HEK293 (cell line): ENCODE results near the gene NAA16.

ENCODE experiments used
- CTCF ChIA-PET: fragments of 350-600 bp; formaldehyde crosslinking; extraction: SDS; loops from one replicate; lab custom pipeline; 2021; ENCODE audit warnings: antibody characterized with exemption; lab: Yijun Ruan, JAX
- POLR2A ChIA-PET: fragments of 300-600 bp; formaldehyde crosslinking; extraction: SDS; loops from one replicate; lab custom pipeline; 2020; ENCODE audit warnings: antibody characterized with exemption, inconsistent platforms; lab: Yijun Ruan, JAX
- H3K27ac ChIP-seq: fragments of 200-500 bp; sonication (Bioruptor generic); 2 replicates; pipeline ENCODE4 v1.5.1; 2014; ENCODE audit warnings: low read depth, low read length, control low read depth, inconsistent platforms; ENCODE audit errors: extremely low read depth
- H3K36me3 ChIP-seq, 2 experiments: fragments of 200-500 bp in 1 of 2; sonication (Bioruptor generic) in 1 of 2; 1 replicate in 1 of 2; 2 replicates in 1 of 2; pipeline ENCODE4 v1.5.1; 2014 to 2017; ENCODE audit warnings: inconsistent platforms in 2 of 2, low read length in 2 of 2; ENCODE audit not compliant: control insufficient read depth in 2 of 2, insufficient read depth in 1 of 2
- H3K4me1 ChIP-seq: fragments of 200-500 bp; sonication (Bioruptor generic); 2 replicates; pipeline ENCODE4 v1.5.1; 2014; ENCODE audit warnings: mild to moderate bottlenecking, low read length, inconsistent platforms; ENCODE audit not compliant: control insufficient read depth, insufficient read depth
- H3K4me3 ChIP-seq: 2 replicates; pipeline ENCODE4 v1.5.1; 2011; ENCODE audit warnings: low read depth, mild to moderate bottlenecking, control low read depth, low read length, moderate library complexity
- H3K9me3 ChIP-seq: fragments of 200-500 bp; sonication (Bioruptor generic); 2 replicates; pipeline ENCODE4 v1.5.1; 2014; ENCODE audit warnings: low read depth, low read length, inconsistent platforms; ENCODE audit not compliant: control insufficient read depth, insufficient read depth
- ATF2 ChIP-seq: fragments of 450-650 bp; formaldehyde crosslinking; IDR thresholded peaks from 2 replicates; pipeline ENCODE4 v1.5.1; 2016; ENCODE audit warnings: missing biosample characterization, missing genetic modification characterization, low read depth
- IKZF3 ChIP-seq: fragments of 450-650 bp; IDR thresholded peaks from 2 replicates; pipeline ENCODE4 v1.5.0; 2018; ENCODE audit warnings: missing biosample characterization, mild to moderate bottlenecking, missing genetic modification characterization, moderate library complexity
- KLF10 ChIP-seq: fragments of 450-650 bp; IDR thresholded peaks from 2 replicates; pipeline ENCODE4 v1.5.1; 2018; ENCODE audit warnings: missing biosample characterization, mild to moderate bottlenecking, missing genetic modification characterization
- KLF8 ChIP-seq: fragments of 450-650 bp; formaldehyde crosslinking; IDR thresholded peaks from 2 replicates; pipeline ENCODE4 v1.5.1; 2016; ENCODE audit warnings: missing biosample characterization, missing genetic modification characterization
- KLF9 ChIP-seq: fragments of 450-650 bp; formaldehyde crosslinking; IDR thresholded peaks from 2 replicates; pipeline ENCODE4 v1.5.1; 2016; ENCODE audit warnings: missing biosample characterization, missing genetic modification characterization, low read depth
- PBX3 ChIP-seq: sonication (generic); formaldehyde crosslinking; IDR thresholded peaks from 2 replicates; pipeline ENCODE4 v1.8.1; 2022; ENCODE audit warnings: mild to moderate bottlenecking, moderate library complexity, missing genetic modification reagents
- PRDM1 ChIP-seq: fragments of 450-650 bp; formaldehyde crosslinking; IDR thresholded peaks from 2 replicates; pipeline ENCODE4; 2016; ENCODE audit warnings: missing biosample characterization, missing genetic modification characterization
- SETDB1 ChIP-seq: IDR thresholded peaks from one replicate; pipeline ENCODE4 v1.6.1; 2017; ENCODE audit warnings: mild to moderate bottlenecking, low read length, moderate library complexity, mixed read lengths; ENCODE audit not compliant: insufficient read length
- SP7 ChIP-seq: fragments of 450-650 bp; formaldehyde crosslinking; IDR thresholded peaks from 2 replicates; pipeline ENCODE4 v1.5.1; 2016; ENCODE audit warnings: missing biosample characterization, missing genetic modification characterization
- ZBTB6 ChIP-seq: fragments of 450-650 bp; formaldehyde crosslinking; IDR thresholded peaks from 2 replicates; pipeline ENCODE4 v1.5.1; 2017; ENCODE audit warnings: missing biosample characterization, missing genetic modification characterization
- ZNF280D ChIP-seq: fragments of 450-650 bp; formaldehyde crosslinking; IDR thresholded peaks from 2 replicates; pipeline ENCODE4 v1.5.1; 2016; ENCODE audit warnings: missing biosample characterization, missing genetic modification characterization
- ZNF350 ChIP-seq: fragments of 450-650 bp; formaldehyde crosslinking; IDR thresholded peaks from 2 replicates; pipeline ENCODE4 v1.5.0; 2017; ENCODE audit warnings: missing biosample characterization, mild to moderate bottlenecking, missing genetic modification characterization
- ZNF362 ChIP-seq: fragments of 450-650 bp; formaldehyde crosslinking; IDR thresholded peaks from 2 replicates; pipeline ENCODE4 v1.5.1; 2016; ENCODE audit warnings: missing biosample characterization, missing genetic modification characterization
- ZNF394 ChIP-seq: fragments of 450-650 bp; formaldehyde crosslinking; IDR thresholded peaks from 2 replicates; pipeline ENCODE4 v1.5.1; 2016; ENCODE audit warnings: missing biosample characterization, missing genetic modification characterization, mild to moderate bottlenecking, moderate library complexity, borderline replicate concordance
- ZNF426 ChIP-seq: fragments of 450-650 bp; formaldehyde crosslinking; IDR thresholded peaks from 2 replicates; pipeline ENCODE4 v1.5.1; 2017; ENCODE audit warnings: missing biosample characterization, missing genetic modification characterization, mild to moderate bottlenecking, inconsistent platforms, moderate library complexity
- ZNF521 ChIP-seq: fragments of 450-650 bp; formaldehyde crosslinking; IDR thresholded peaks from 2 replicates; pipeline ENCODE4 v1.5.1; 2017; ENCODE audit warnings: missing biosample characterization, mild to moderate bottlenecking, missing genetic modification characterization
- ZNF529 ChIP-seq: fragments of 450-650 bp; formaldehyde crosslinking; IDR thresholded peaks from 2 replicates; pipeline ENCODE4 v1.5.1; 2017; ENCODE audit warnings: missing genetic modification characterization, missing biosample characterization; ENCODE audit not compliant: insufficient replicate concordance
- ZNF558 ChIP-seq: fragments of 450-650 bp; formaldehyde crosslinking; IDR thresholded peaks from 2 replicates; pipeline ENCODE4 v1.5.1; 2016; ENCODE audit warnings: missing biosample characterization, missing genetic modification characterization
- ZNF600 ChIP-seq: fragments of 450-650 bp; formaldehyde crosslinking; IDR thresholded peaks from 2 replicates; pipeline ENCODE4 v1.5.1; 2016; ENCODE audit warnings: missing biosample characterization, missing genetic modification characterization
- ZNF639 ChIP-seq: fragments of 450-650 bp; formaldehyde crosslinking; IDR thresholded peaks from 2 replicates; pipeline ENCODE4 v1.5.1; 2016; ENCODE audit warnings: missing biosample characterization, missing genetic modification characterization
- ZXDB ChIP-seq: fragments of 450-650 bp; formaldehyde crosslinking; IDR thresholded peaks from 2 replicates; pipeline ENCODE4 v1.5.1; 2016; ENCODE audit warnings: missing biosample characterization, missing genetic modification characterization

NAA16 gene

GRCh38 chr13:41268764-41269163 is 42.3 kb upstream of the NAA16 start (continued):
- TF ChIP-seq ZNF280D (tag by site-specific recombination) (peak; percentile 92), ZNF600 (tag by site-specific recombination) (no peak), ZNF639 (tag by site-specific recombination) (peak; percentile 39; the same call in 1 of the 2 replicates), SETDB1 (peak; percentile 98), SP7 (tag by site-specific recombination) (0 out of 2 replicates have a peak, but pooled peaks have one; percentile 28), KLF9 (tag by site-specific recombination) (no peak), PBX3 (no peak), ZNF558 (tag by site-specific recombination) (peak; percentile 75), ZNF529 (tag by site-specific recombination) (peak; percentile 40), IKZF3 (tag by site-specific recombination) (no peak)

GRCh38 chr13:41271456-41272285 is 39.4 kb upstream of the NAA16 start:
- no peaks in the 10 kb centered on the region for H3K36me3 ChIP-seq
- TF ChIP-seq ZBTB6 (tag by site-specific recombination) (no peak), ZNF600 (tag by site-specific recombination) (no peak), ZNF350 (tag by site-specific recombination) (no peak), ZNF362 (tag by site-specific recombination) (no peak), KLF8 (tag by site-specific recombination) (no peak), ZXDB (tag by site-specific recombination) (no peak), ZNF394 (tag by site-specific recombination) (no peak), PRDM1 (tag by site-specific recombination) (no peak), ATF2 (tag by site-specific recombination) (no peak), ZNF521 (no peak), ZNF426 (tag by site-specific recombination) (no peak), KLF10 (tag by site-specific recombination) (no peak)
- H3K4me3 ChIP-seq, result no peak overlapping the region
- no peaks in the 10 kb centered on the region for H3K4me1 ChIP-seq
- POLR2A ChIA-PET, result no interaction called here
- no peak overlapping the region for H3K27ac ChIP-seq
- no peaks in the 10 kb centered on the region for H3K9me3 ChIP-seq
- CTCF ChIA-PET, result no interaction called here
